HPDE6-E6E7 (cell line): ENCODE results near the gene SIM1.

Experiments
- DNase-seq: peaks from one replicate; pipeline ENCODE4 v3.0.0; 2011; ENCODE audit warnings: missing footprints; ENCODE audit errors: extremely low spot score

Gene SIM1, protein sequence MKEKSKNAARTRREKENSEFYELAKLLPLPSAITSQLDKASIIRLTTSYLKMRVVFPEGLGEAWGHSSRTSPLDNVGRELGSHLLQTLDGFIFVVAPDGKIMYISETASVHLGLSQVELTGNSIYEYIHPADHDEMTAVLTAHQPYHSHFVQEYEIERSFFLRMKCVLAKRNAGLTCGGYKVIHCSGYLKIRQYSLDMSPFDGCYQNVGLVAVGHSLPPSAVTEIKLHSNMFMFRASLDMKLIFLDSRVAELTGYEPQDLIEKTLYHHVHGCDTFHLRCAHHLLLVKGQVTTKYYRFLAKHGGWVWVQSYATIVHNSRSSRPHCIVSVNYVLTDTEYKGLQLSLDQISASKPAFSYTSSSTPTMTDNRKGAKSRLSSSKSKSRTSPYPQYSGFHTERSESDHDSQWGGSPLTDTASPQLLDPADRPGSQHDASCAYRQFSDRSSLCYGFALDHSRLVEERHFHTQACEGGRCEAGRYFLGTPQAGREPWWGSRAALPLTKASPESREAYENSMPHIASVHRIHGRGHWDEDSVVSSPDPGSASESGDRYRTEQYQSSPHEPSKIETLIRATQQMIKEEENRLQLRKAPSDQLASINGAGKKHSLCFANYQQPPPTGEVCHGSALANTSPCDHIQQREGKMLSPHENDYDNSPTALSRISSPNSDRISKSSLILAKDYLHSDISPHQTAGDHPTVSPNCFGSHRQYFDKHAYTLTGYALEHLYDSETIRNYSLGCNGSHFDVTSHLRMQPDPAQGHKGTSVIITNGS

DNA sequence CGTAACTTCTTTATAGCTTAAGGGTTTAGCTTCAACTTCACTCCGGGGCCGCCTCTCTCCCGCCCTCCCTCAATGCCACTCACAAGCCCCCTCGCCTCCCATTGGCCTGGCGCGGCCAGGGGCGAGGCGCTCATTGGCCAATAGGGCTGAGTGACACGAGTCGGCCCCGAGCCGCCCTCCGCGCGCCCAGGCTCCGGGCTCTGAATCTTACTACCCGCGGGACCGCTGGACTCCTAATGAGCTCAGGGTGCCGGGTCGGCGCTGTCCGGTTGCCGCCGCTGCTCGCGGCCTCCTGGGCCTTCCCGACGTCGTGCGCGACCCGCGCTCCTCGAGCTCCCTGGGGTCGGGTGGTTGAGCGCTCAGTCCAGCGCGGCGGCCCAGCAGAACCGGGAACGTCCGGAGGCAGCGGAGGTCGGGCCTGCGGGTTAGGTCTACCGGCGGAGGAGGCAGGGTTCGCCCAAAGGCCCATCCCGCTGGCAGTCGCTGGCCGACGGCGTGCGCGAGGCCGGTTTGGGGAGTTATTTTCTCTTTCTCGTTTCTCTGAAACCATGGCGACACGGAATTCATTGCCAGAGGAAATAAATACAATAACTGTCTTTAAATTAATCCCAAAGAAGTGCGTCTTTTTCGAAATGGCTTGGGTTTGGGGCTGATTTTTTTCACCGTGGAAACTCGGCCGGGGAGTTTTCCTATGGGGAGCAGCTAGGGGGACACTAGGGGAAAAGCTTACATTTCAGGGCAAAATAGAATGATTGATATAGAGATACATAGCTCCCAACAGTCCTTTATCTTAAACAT is at the start of gene SIM1:
TSS of gene SIM1 (minus strand) at position 19 of the 798 bp plus-strand sequence. CDS start 1,453 bp downstream, outside the sequence.
- peak; percentile 92 for DNase-seq

DNA sequence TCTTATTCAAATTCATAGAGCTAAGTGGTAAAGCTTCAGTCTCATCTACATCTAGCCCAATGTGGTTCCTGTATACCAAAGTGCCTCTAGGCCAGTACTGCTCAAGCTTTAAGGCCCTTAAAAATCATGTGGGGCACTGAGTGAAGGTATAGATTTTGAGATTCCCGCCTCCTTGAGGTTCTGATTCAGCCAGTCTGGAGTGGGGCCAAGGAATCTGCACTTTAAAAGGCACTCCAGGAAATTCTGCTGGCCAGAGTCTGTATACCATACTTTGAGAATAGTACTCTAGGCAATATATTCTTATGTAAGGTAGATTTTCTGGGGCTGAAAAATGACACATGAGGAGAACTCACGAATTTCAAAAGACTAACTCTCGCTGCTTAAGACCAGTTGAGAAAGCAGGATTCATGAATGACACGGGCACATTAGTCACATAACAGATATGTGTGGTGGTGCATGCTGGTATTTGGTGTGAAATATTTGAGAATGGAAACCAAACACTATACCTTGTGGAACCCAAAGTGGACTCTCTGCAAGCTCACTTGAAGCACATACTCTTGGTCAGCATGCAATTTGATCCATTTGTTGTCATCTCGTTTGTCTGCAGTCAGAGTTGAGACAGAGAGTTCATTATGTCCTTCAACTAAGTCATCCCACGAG is 47.6 kb upstream of the SIM1 start:
- no peak for DNase-seq

DNA sequence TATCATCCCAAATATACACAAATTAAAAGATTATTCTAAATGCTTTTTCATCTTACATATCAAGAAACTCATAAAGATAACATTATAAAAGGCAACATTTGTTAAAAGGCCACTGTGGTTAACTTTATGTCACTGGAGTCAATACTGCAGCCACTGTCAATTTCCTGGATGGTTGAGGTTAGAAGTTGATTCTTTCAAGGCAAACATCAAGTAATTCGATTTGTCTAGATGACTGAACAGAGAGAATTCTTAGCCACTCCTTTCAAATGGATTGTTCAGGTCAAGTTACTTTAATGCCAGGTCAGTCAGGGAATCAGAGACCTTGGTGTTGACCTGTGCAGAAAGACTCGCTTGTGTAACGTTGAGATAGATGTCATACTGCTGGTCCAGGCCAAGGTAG is 44.4 kb upstream of the SIM1 start:
- no peak for DNase-seq

DNA sequence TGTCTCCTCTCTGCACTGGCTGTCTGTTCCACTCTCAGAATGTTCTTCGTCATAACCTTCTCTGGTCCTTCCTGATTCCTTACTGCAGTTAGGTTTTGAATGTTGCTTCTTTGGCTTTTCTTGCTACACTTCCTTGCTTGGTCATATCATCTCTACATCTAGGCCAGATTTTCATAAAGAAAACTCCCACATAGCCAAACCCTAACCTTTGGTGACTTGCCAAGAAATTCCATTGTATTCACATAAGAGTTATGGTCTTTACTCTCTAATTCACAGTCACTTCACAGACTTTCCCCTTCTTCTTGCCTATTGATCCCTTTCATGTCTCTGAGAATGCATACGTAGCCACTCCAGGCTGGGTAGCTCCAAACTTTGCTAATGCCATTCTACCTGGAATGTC is 41.9 kb upstream of the SIM1 start:
- DNase-seq: no peak

DNA sequence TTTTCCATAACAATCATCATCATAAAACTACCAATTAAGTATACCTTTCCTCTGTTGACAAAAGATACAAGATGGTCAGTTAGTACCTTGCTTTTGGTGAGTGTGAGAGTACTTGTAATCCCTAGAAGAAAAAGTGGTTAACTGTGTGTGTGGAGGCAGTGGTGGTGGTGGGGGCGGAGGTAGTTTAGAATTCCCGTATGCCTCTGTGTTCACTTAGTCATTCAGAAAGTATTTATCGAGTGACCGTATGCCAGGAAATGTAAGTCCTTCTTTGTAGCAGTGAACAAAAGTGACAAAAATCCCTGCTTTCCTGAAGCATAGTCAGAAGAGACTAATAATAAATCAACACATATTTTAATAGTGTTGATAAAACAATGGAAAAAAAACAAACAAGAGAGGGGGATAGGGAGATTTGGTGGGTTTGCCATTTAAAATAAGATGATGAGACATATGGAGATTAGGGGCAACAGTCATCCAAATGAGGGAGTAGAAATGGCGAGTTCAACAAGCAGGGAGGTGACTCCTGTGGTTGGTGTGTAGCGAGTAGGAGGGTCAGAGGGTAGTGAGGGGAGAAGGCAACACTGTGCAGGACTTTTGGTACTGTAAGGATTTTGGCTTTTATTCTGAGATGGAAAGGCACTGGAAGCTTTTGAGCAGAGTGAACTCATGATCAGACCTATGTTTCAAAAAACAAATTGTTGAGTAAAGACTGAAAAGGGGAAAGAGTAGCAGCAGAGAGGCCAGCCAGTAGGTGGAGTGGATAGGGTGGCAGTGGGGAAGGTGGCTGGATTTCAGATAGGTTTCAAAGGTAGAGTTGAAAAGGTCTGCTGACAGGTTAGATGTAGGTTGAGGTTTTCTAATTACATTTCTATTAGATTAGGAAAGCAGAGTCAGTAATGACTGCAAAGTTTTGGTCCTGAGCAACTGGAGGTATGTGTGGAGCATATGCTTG is 40.3 kb upstream of the SIM1 start:
- peak; percentile 17 for DNase-seq

DNA sequence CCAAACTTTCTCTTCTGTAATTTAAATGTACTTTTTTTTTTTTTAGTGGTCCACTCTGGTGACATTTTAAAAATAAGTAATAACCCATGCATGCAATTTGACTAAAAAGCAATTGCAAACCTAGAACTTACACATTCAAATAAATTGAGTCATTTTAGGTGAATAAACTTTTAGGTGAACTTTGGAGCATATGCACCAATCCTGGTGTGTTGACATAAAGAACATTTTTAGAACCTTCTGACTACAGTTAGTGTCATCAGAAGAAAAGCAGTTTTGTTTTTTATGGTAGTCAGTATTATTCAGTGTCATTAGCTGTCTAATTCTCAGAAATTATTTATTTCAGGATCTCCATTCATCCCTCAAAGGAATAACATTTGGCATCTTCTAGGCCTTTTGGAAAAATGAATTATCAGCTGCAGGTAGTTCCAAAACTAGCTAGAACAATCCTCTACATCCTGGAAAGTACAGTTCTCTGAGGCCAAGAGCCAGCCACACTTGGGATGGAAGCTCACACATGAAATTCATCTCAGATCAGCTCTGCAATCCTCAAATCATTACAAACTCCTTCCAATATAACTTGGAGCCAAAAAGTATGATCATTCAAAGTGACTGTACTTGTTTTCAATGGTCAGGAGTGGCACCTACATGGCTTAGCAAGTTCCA is 38.5 kb upstream of the SIM1 start:
- DNase-seq: no peak

DNA sequence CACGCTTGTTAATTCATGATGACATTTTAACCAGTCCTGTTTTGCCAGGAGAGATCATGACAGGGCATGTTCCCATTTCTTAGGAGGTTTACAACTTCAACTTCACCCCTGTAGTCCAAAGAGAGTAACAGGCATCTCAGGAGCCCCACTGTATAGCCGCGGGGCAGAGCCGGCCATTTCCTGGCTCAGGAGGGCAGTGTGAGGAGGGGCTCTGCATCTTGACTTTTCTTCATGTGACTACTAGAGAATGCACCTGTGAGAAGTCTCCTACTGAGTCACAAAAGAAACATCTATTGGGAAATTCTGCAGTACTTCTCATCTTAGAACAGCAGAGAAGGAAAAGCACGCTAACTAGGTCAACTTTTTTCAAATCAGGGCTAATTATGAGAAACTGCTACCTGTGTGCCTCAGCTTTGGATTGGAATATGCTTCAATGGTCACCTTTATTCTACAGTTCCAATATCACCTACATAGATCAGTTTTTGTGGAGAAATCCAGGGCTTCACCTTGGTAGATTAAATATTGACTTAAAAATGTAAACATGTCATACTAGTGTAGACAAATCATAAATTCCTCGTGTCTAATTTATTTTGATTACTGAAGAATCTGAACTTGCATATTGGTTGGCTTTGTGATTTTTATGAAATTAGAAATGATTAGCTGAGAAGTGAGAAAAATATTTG is 28.6 kb upstream of the SIM1 start:
- peak; percentile 67 for DNase-seq

DNA sequence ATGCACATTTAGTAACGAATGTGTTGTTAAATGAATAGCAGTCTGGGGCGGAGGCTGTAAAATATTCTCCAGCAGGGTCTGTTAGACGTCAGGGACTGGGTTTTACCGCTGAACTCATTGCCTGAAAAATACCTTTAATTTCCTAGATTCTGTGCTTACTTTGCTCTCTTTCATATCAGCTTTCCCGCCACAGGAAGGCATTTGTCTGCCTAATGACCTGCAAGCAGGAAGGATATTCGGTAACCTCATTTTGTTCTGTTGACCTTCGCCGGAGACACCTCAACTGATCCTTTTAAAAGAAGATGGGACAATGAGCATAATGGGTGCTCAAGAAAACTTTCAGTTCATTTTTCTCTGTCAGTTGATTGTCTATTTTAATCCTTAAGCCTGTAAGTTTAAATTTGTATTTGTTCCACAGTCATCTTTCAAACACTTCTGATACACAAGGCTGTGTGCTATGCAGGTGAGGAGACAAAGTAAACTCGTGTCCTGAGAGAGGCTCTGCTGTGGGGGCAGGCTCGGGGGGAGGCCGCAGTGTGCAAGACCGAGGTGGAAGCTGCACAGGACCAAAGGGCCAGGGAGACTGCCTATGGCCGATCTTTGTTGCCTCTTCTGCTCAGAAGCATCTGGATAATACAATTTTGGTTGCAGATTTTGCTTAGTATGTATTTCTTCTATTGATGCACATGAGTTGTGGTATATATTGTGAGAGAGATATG is 27.4 kb upstream of the SIM1 start:
- DNase-seq: no peak

DNA sequence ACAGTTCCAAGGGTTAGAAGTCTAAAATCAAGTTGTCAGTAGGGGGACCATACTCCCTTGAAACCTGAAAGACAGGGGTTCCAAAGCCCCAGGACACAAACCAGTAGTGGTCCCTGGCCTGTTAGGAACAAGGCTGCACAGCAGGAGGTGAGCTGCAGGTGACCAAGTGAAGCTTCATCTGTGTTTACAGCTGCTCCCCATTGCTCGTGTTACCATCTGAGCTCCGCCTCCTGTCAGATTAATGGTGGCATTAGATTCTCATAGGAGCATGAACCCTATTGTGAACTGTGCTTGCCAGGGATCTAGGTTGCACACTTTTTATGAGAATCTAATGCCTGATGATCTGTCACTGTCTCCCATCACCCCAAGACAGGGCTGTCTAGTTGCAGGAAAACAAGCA is 25.3 kb upstream of the SIM1 start:
- DNase-seq: no peak

DNA sequence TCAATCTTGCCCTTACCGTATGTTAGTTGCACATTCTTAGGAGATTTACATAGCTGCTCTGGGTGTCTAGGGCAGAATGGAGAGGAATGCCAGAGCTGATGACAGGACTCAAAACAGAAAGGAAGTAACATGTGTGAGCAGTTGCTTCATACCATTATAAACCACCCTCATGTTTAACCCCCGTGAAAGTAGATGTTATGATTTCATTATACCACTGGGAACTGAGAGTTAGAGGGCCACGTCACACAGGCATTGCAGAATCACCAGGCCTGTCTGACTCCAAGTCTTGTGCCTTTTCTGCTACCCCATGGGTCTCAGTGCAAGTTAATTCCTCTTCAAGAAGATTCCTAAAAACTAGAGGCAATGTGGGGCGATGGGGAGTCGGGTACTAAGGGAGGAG is 23.5 kb upstream of the SIM1 start:
- DNase-seq: no peak

DNA sequence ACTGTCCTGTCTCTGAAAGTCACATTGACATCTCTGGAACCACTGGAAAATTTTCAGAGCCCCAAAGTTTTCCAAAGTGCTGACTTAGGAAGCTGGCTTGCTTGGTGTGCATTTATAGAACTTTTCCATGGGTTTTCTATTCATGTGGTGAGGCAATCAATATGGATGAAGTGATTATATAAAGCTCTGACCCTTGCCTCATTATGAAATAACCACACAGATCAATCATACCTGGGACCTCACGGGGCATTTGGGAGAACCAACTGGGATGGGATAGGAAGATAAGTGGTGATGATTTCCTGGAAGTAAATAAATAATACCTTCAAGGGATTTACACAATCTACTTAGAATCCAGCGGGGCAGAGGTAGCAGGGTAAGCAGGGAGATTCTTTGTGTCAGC is 22.9 kb upstream of the SIM1 start:
- DNase-seq: no peak

DNA sequence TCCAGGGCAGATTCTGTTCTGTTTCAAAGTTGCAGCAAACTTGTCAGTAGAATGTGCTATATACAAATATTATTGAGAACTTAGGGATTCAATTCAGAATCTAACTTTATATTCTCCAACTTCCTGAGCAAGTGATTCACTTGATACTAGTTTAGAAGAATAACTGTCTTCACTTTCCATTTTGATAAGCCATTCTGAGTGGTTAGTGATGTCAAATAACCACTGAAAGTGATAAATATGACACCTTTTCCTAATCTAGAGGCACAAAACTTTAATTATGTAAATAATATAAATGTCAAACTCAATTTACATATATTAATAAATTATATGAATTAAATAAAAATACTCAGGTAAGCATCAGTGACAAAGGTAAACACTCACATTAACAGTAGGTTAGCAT is 20.5 kb upstream of the SIM1 start:
- no peak for DNase-seq

DNA sequence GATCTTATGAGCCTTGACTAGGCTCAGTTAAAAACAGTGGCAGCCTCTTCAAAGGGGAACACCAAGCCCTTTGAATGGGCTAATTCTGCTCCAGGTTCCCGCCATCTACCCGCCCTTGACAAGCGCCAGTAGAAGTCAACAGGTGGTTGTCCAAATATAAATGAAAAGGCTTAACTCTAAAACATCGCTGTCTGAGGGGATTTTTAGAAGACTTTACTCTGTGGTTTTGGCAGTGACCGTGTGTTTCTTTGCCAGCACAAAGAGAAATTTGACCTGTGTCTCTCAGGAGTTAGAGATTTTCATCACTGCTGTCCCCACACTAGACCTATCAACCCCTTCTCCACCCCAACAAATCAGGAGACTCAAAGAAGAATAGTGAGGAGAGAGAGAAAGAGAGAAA is 19.8 kb upstream of the SIM1 start:
- DNase-seq: no peak

DNA sequence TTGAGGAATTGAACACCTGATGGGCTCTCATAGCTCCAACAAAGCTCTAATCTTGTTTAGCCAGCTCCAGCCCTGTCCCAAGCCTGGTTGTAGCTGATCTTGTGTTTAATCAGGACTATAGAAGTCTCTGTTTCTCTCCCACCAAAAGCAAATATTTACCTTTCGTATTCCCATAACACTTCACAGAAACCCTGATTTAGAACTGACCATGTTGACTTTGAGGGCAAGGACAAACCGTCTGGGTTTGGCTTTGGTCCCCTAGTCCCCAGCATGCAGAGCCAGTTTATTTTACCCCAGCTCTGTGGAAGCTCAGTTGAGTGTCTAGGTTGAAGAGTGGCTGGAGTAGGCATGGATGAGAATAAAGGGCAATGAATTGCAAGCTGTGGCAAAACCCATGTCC is 18.0 kb upstream of the SIM1 start:
- no peak for DNase-seq

DNA sequence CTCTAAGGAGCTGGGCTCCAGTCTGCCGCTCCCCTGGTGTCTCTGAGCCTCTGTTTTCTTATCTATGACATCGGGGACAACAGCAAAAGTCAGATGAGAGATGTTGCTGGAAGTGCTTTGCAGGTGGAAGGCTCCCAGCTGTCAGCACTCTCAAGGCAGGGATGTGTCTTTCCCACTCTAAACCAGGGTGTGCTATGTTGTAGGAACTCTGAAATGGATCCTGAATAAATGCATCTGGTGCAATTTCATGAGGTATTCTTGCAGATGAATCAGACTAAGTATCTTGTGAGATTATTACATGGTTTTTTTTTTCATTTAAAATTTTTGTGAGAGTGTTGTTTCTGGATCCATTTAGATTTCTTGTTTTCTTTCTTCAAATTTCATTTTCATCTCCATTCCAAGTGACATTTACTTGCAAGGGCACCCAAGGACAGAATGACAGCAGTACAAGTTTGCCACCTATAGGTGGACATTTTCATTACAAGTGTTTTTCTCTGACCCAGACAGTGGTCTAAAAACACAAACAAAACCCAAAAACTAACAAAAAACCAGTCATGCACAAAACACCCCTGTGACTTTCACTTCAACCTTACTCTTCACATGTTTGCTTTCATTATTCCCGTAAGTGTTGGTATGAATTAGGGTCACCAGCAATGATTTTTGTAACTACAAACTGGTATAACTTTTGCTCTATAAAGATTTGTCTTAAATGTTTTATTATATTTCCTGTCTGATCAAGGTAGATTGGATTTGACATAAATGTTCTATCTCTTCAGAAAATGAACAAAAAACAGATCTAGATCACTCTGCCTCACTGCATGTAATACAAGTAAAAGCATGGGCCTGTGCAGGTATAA is 14.7 kb upstream of the SIM1 start:
- DNase-seq: no peak

DNA sequence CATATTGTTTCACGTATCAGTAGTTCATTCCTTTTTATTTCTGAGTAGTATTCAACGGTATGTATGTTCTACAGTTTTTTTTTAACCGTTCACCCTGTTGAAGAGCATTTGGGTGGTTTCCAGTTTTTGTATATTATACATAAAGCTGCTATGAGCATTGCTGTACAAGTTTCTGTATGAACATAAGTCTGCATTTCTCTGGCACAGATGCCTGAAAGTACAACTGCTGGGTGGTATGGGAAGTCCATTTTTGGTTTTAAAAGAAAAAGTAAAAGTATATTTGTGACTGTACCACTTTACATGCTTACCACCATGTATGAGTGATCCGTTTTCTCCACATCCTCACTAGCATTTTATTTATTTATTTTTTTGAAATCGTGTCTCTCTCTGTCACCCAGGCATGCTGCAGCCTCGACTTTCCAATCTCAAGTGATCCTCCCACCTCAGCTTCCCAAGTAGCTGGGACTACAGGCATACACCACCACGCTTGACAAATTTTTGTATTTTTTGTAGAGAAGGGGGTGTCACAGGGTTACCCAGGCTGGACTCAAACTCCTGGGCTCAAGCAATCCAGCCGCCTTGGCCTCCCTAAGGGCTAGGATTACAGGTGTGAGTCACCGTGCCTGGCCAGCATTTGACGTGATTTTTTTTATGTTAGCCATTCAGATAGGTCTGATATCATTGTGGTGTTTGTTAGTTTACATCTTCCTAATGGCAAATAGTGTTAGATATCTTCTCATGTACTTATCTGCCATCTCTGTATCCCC is 11.0 kb upstream of the SIM1 start:
- DNase-seq: no peak

DNA sequence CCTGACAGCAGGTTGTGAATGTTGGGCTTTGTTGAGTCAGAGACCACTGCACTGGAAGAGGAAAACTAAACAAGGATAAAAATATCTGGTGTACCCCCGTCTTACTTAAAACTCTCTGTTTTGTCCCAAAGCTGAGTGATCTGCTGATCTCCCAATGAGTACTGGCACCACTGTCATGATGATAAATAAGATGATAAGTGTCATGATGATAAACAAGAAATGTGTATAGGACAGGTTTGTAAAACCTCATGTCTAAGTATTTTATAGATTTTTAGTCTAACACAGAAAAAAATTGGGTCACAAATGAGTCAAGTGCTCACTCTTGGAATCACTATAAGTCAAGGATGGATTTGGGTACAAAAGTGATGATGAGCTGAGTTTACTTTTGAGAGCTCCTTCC is 8.5 kb upstream of the SIM1 start:
- DNase-seq: no peak
